HCT116 (cell line): ENCODE results near the gene AVP. TPM values are rescaled to one million over a fixed set of nuclear protein-coding genes. Genes with fewer than 3 reads are reported as not detected.

Experiments used
- ATAC-seq: fragments of 200-7000 bp; cut with Tn5 transposase; 2 replicates; pipeline ENCODE4 v1.9.1; 2020; ENCODE audit warnings: mild to moderate bottlenecking, moderate library complexity
- BruUV-seq: library from RNA; stranded (reverse); fragments of 400-500 nt; replicated peaks from 2 replicates; lab custom pipeline; 2021; lab: Mats Ljungman, UMichigan
- CTCF ChIA-PET: fragments of 300-600 bp; sonication (Branson Sonifier 250); formaldehyde crosslinking; loops from one replicate; lab custom pipeline; 2021; ENCODE audit warnings: antibody characterized with exemption; lab: Charles Lee
- POLR2A ChIA-PET: fragments of 300-600, 350-600 bp; sonication (Branson Sonifier 250); formaldehyde crosslinking; loops from one replicate; lab custom pipeline; 2021; ENCODE audit warnings: antibody characterized with exemption; lab: Charles Lee
- RAD21 ChIA-PET, 2 experiments: fragments of 300-600 bp; sonication (Branson Sonifier 250); formaldehyde crosslinking; loops; one replicate each; lab custom pipeline; 2023; ENCODE audit warnings: low total read pairs in 2 of 2; ENCODE audit not compliant: uncharacterized antibody in 2 of 2, unreplicated experiment in 2 of 2, low non-redundant PET in 1 of 2; lab: Charles Lee
- DNase-seq: peaks from one replicate; pipeline ENCODE4 v3.0.0-alpha.2; 2010; ENCODE audit warnings: low read depth, low spot score
- H2AFZ ChIP-seq: fragments of 200-600 bp; shearing (Covaris generic), sonication (generic); 2 replicates; pipeline ENCODE4 v1.6.1; 2017; ENCODE audit warnings: low read depth, mixed run types, mixed read lengths, antibody characterized with exemption, low read length; ENCODE audit not compliant: poor library complexity, severe bottlenecking
- H3K27ac ChIP-seq: 2 replicates; pipeline ENCODE4 v1.5.1; 2012; ENCODE audit warnings: low read depth, low read length
- H3K27me3 ChIP-seq: fragments of 200-600 bp; sonication (generic); 2 replicates; pipeline ENCODE4 v1.6.1; 2016; ENCODE audit warnings: mixed run types, low read length, mixed read lengths; ENCODE audit not compliant: insufficient read depth
- H3K36me3 ChIP-seq, 2 experiments: fragments of 200-500 bp in 1 of 2; fragments of 200-600 bp in 1 of 2; sonication (Bioruptor generic) in 1 of 2; sonication (generic) in 1 of 2; 2 replicates each; pipeline versions ENCODE4 v1.5.1 to v1.6.1; 2014 to 2016; ENCODE audit warnings: low read length in 2 of 2, inconsistent platforms in 1 of 2, mixed read lengths in 1 of 2, mixed run types in 1 of 2; ENCODE audit not compliant: insufficient read depth in 2 of 2, control insufficient read depth in 1 of 2
- H3K4me1 ChIP-seq, 2 experiments: fragments of 200-600 bp in 1 of 2; sonication (generic) in 1 of 2; 2 replicates each; pipeline versions ENCODE4 v1.5.1 to v1.6.1; 2012 to 2017; ENCODE audit warnings: low read length in 2 of 2, inconsistent platforms in 1 of 2, mild to moderate bottlenecking in 1 of 2, mixed read lengths in 1 of 2, mixed run types in 1 of 2, moderate library complexity in 1 of 2; ENCODE audit not compliant: insufficient read depth in 2 of 2, control insufficient read depth in 1 of 2
- H3K4me2 ChIP-seq: fragments of 200-600 bp; sonication (generic); 2 replicates; pipeline ENCODE4 v1.6.1; 2017; ENCODE audit warnings: mixed run types, low read length, mixed read lengths
- H3K4me3 ChIP-seq, 2 experiments: fragments of 200-600 bp in 1 of 2; sonication (generic) in 1 of 2; replicated peaks in 1 of 2; 2 replicates each; pipeline ENCODE4 v1.5.1; 2011 to 2016; ENCODE audit warnings: low read length in 2 of 2, control low read depth in 1 of 2, low read depth in 1 of 2, mild to moderate bottlenecking in 1 of 2, mixed read lengths in 1 of 2, mixed run types in 1 of 2
- H3K79me2 ChIP-seq: fragments of 200-600 bp; sonication (generic); 2 replicates; pipeline ENCODE4 v1.6.1; 2017; ENCODE audit warnings: mild to moderate bottlenecking, mixed run types, low read length, moderate library complexity, mixed read lengths; ENCODE audit not compliant: insufficient read depth
- H3K9ac ChIP-seq: fragments of 200-600 bp; sonication (generic); 2 replicates; pipeline ENCODE4 v1.6.1; 2016; ENCODE audit warnings: low read length, mixed read lengths
- H3K9me2 ChIP-seq: fragments of 200-600 bp; sonication (generic), shearing (Covaris generic); 2 replicates; pipeline ENCODE4 v1.6.1; 2017; ENCODE audit warnings: mixed run types, mild to moderate bottlenecking, moderate library complexity; ENCODE audit not compliant: insufficient read depth
- H3K9me3 ChIP-seq, 2 experiments: fragments of 200-500 bp in 1 of 2; fragments of 200-600 bp in 1 of 2; sonication (Bioruptor generic) in 1 of 2; sonication (generic) in 1 of 2; 2 replicates each; pipeline ENCODE4 v1.6.1; 2014 to 2017; ENCODE audit warnings: low read length in 2 of 2, mixed read lengths in 2 of 2, inconsistent platforms in 1 of 2, low read depth in 1 of 2, mild to moderate bottlenecking in 1 of 2, mixed run types in 1 of 2, moderate library complexity in 1 of 2; ENCODE audit not compliant: control insufficient read depth in 1 of 2, insufficient read depth in 1 of 2
- H4K20me1 ChIP-seq: fragments of 200-600 bp; sonication (generic), shearing (Covaris generic); 2 replicates; pipeline ENCODE4 v1.6.1; 2017; ENCODE audit warnings: mixed run types, mild to moderate bottlenecking, moderate library complexity; ENCODE audit not compliant: insufficient read depth
- ATF3 ChIP-seq: IDR thresholded peaks from 2 replicates; pipeline ENCODE4 v1.6.1; 2012
- CBX3 ChIP-seq: IDR thresholded peaks from 2 replicates; pipeline ENCODE4 v1.6.1; 2012; ENCODE audit warnings: low read depth
- CEBPB ChIP-seq: IDR thresholded peaks from 2 replicates; pipeline ENCODE4 v1.6.1; 2012; ENCODE audit warnings: low read depth
- CTCF ChIP-seq, 3 experiments: fragments of 200-600 bp in 1 of 3; sonication (generic) in 1 of 3; IDR thresholded peaks in 2 of 3; conservative IDR thresholded peaks in 1 of 3; 2 replicates each; pipeline ENCODE4 v1.5.1; 2012 to 2017; ENCODE audit warnings: low read depth in 2 of 3, low read length in 2 of 3, antibody characterized with exemption in 1 of 3, borderline replicate concordance in 1 of 3, control low read depth in 1 of 3, mild to moderate bottlenecking in 1 of 3, mixed read lengths in 1 of 3, mixed run types in 1 of 3, moderate library complexity in 1 of 3; ENCODE audit not compliant: insufficient read depth in 1 of 3
- EGR1 ChIP-seq: IDR thresholded peaks from 2 replicates; pipeline ENCODE4 v1.6.1; 2012; ENCODE audit warnings: low read depth
- ELF1 ChIP-seq: IDR thresholded peaks from 2 replicates; pipeline ENCODE4 v1.6.1; 2012; ENCODE audit warnings: low read depth, borderline replicate concordance
- EZH2 ChIP-seq: fragments of 200-600 bp; sonication (generic); IDR thresholded peaks from 2 replicates; pipeline ENCODE4 v1.6.1; 2017; ENCODE audit warnings: antibody characterized with exemption, mixed run types
- EZH2phosphoT487 ChIP-seq: fragments of 200-600 bp; IDR thresholded peaks from 2 replicates; pipeline ENCODE4 v1.6.1; 2018; ENCODE audit warnings: antibody characterized with exemption, borderline replicate concordance
- FOSL1 ChIP-seq: IDR thresholded peaks from 2 replicates; pipeline ENCODE4 v1.6.1; 2012; ENCODE audit warnings: low read depth
- JUND ChIP-seq: IDR thresholded peaks from 2 replicates; pipeline ENCODE4 v1.6.1; 2012
- POLR2AphosphoS5 ChIP-seq: IDR thresholded peaks from 2 replicates; pipeline ENCODE4 v1.6.1; 2011; ENCODE audit warnings: mild to moderate bottlenecking, low read depth, low read length, moderate library complexity
- SIN3A ChIP-seq: IDR thresholded peaks from 2 replicates; pipeline ENCODE4 v1.6.1; 2012; ENCODE audit warnings: low read depth
- SP1 ChIP-seq: IDR thresholded peaks from 2 replicates; pipeline ENCODE4 v1.6.1; 2012; ENCODE audit warnings: low read depth
- SRF ChIP-seq: IDR thresholded peaks from 2 replicates; pipeline ENCODE4 v1.6.1; 2012; ENCODE audit warnings: low read depth
- TCF7L2 ChIP-seq: IDR thresholded peaks from 2 replicates; pipeline ENCODE4 v1.7.0; 2011; ENCODE audit warnings: borderline replicate concordance, inconsistent platforms; ENCODE audit not compliant: insufficient read depth, insufficient read length; ENCODE audit errors: extremely low read depth
- YY1 ChIP-seq: IDR thresholded peaks from 2 replicates; pipeline ENCODE4 v1.6.1; 2011; ENCODE audit warnings: low read length, low read depth, moderate library complexity, mild to moderate bottlenecking; ENCODE audit not compliant: insufficient replicate concordance; ENCODE audit errors: extremely low read depth
- ZFX ChIP-seq: fragments of 450-650 bp; IDR thresholded peaks from 2 replicates; pipeline ENCODE4 v1.6.1; 2017
- ZNF274 ChIP-seq: fragments of 200-500 bp; sonication (Bioruptor generic); IDR thresholded peaks from 2 replicates; pipeline ENCODE4 v1.6.1; 2014; ENCODE audit warnings: mild to moderate bottlenecking, low read depth, low read length, inconsistent platforms
- intact Hi-C: fragments of 100-400 bp; cut with micrococcal nuclease; formaldehyde crosslinking; loops from 2 replicates; pipeline ENCODE4 v1.10.0; 2022
- total RNA-seq: library from RNA; stranded (reverse); gene quantifications from one replicate; pipeline ENCODE4 v1.2.1, GENCODE V29; 2021; ENCODE audit not compliant: unreplicated experiment
- TF ChIP-seq, protein P1 (sequence below): IDR thresholded peaks from 2 replicates; pipeline ENCODE4 v1.6.1; 2011; ENCODE audit warnings: mild to moderate bottlenecking, low read length, moderate library complexity; ENCODE audit not compliant: insufficient replicate concordance; ENCODE audit errors: extremely low read depth

AVP gene
- total RNA-seq, 1 experiment from 2014 or later: not detected

GRCh38 chr20:3071266-3071609, 13.3 kb downstream of the AVP start:
- Histone ChIP-seq H4K20me1 (no peaks in the 10 kb centered on the region), H3K4me2 (no peak overlapping the region), H2AFZ (no peak overlapping the region), H3K27ac (no peak overlapping the region), H3K27me3 (no peaks in the 10 kb centered on the region), H3K9ac (no peak overlapping the region), H3K79me2 (no peaks in the 10 kb centered on the region)
- RAD21 ChIA-PET: no interaction called here
- no peak for DNase-seq
- intact Hi-C loops: no loop called here
- POLR2A ChIA-PET: no interaction called here
- CTCF ChIA-PET: no interaction called here
- no peak for TF ChIP-seq CEBPB
- no peak for TF ChIP-seq POLR2AphosphoS5
- no peak for TF ChIP-seq EGR1
- no peak for TF ChIP-seq CTCF (IDR thresholded peaks at IDR 0.05 in 2 of 3, conservative IDR thresholded peaks at IDR 0.05 in 1 of 3; ENCODE audit: borderline replicate concordance in 1 of 3, insufficient read depth in 1 of 3, low read depth in 2 of 3, low read length in 2 of 3)
- no peak for TF ChIP-seq ZFX
- TF ChIP-seq, protein P1, sequence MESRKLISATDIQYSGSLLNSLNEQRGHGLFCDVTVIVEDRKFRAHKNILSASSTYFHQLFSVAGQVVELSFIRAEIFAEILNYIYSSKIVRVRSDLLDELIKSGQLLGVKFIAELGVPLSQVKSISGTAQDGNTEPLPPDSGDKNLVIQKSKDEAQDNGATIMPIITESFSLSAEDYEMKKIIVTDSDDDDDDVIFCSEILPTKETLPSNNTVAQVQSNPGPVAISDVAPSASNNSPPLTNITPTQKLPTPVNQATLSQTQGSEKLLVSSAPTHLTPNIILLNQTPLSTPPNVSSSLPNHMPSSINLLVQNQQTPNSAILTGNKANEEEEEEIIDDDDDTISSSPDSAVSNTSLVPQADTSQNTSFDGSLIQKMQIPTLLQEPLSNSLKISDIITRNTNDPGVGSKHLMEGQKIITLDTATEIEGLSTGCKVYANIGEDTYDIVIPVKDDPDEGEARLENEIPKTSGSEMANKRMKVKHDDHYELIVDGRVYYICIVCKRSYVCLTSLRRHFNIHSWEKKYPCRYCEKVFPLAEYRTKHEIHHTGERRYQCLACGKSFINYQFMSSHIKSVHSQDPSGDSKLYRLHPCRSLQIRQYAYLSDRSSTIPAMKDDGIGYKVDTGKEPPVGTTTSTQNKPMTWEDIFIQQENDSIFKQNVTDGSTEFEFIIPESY: no peak
- TF ChIP-seq SIN3A: no peak
- TF ChIP-seq ZNF274: no peak
- no peak for TF ChIP-seq TCF7L2
- no peak for TF ChIP-seq EZH2phosphoT487
- no peak for TF ChIP-seq FOSL1
- no peak for TF ChIP-seq ELF1
- no peak for TF ChIP-seq JUND
- no peak for TF ChIP-seq YY1
- no peak for TF ChIP-seq ATF3
- no peak for TF ChIP-seq SP1
- TF ChIP-seq CBX3: no peak
- no peak for TF ChIP-seq EZH2
- no peak for TF ChIP-seq SRF
- TF ChIP-seq, all 23 proteins: peak for 0
- H3K4me3 ChIP-seq: no peak overlapping the region
- no peaks in the 10 kb centered on the region for H3K36me3 ChIP-seq
- H3K9me3 ChIP-seq: no peaks in the 10 kb centered on the region
- peaks cover 16 to 25% of the 10 kb centered on the region in 2 experiments; a peak in 3 of 4 replicates for H3K4me1 ChIP-seq
- no TSS peak for BruUV-seq
- no peaks in the 10 kb centered on the region for H3K9me2 ChIP-seq
- ATAC-seq: no peak
